KBM-7 (cell line): ENCODE results near the gene IL9R.
"Not testable (repeated sequence)": the region's sequence is repeated elsewhere in the genome, so short reads cannot be mapped to it uniquely, and the experiment has no call there.

ENCODE experiments used
- DNase-seq: peaks from one replicate; pipeline ENCODE4 v3.0.0-alpha.2; 2015
- in situ Hi-C: fragments of 300-500 bp; cut with MboI; formaldehyde crosslinking; loops from 2 replicates; pipeline ENCODE4 v1.14.3; 2020; ENCODE audit warnings: low sequenced_read_pairs, low pct_unique_long_range_greater_than_20kb, mixed read lengths

IL9R gene

GRCh38 chrX:155993421-155993820 is 4.1 kb upstream of the IL9R start:
- in situ Hi-C loops, result no loop called here

GRCh38 chrX:155995321-155995875 is 2.1 kb upstream of the IL9R start:
- DNase-seq, result no peak
- in situ Hi-C loops, result no loop called here

More at GRCh38 chrX:155993421-155993820, 4.1 kb upstream of the IL9R start:
- no peak for DNase-seq

- no peak for DNase-seq
- in situ Hi-C loops, result no loop called here
Observed at GRCh38 chrX:155998116-155998515, 620 bp downstream of the IL9R start.

GRCh38 chrX:155998761-155999510 is 1.4 kb downstream of the IL9R start:
- in situ Hi-C loops, result no loop called here
- DNase-seq, result no peak

- DNase-seq, in situ Hi-C loops: not testable (repeated sequence)
Observed at GRCh38 chrX:155999751-156000150, 2.3 kb downstream of the IL9R start.

- in situ Hi-C loops, result no loop called here
- peak; percentile 81 for DNase-seq
Observed at GRCh38 chrX:156000361-156000926, 2.9 kb downstream of the IL9R start.

GRCh38 chrX:156001001-156001666 is 3.6 kb downstream of the IL9R start:
- DNase-seq, result peak; percentile 73
- in situ Hi-C loops, result no loop called here

GRCh38 chrX:156001667-156002021 is 4.1 kb downstream of the IL9R start:
- DNase-seq, result peak; percentile 99

GRCh38 chrX:156002507-156002906 is 5.0 kb downstream of the IL9R start:
- DNase-seq, result no peak

More at GRCh38 chrX:156001667-156002021, 4.1 kb downstream of the IL9R start:
- in situ Hi-C loops, result no loop called here

GRCh38 chrX:156003486-156004185 is 6.1 kb downstream of the IL9R start:
- no peak for DNase-seq
- in situ Hi-C loops, result no loop called here

More at GRCh38 chrX:156002507-156002906, 5.0 kb downstream of the IL9R start:
- in situ Hi-C loops, result no loop called here

- in situ Hi-C loops, result no loop called here
- DNase-seq, result no peak
Observed at GRCh38 chrX:156004256-156004655, 6.8 kb downstream of the IL9R start.

- in situ Hi-C loops, result no loop called here
Observed at GRCh38 chrX:156004740-156005139, 7.2 kb downstream of the IL9R start.

GRCh38 chrX:156005144-156005543 is 7.6 kb downstream of the IL9R start:
- in situ Hi-C loops, result no loop called here

More at GRCh38 chrX:156004740-156005139, 7.2 kb downstream of the IL9R start:
- no peak for DNase-seq

GRCh38 chrX:156006468-156006867 is 9.0 kb downstream of the IL9R start:
- in situ Hi-C loops, DNase-seq: not testable (repeated sequence)

More at GRCh38 chrX:156005144-156005543, 7.6 kb downstream of the IL9R start:
- DNase-seq, result no peak

- DNase-seq, in situ Hi-C loops: not testable (repeated sequence)
Observed at GRCh38 chrX:156008379-156008778, 10.9 kb downstream of the IL9R start.

GRCh38 chrX:156008915-156009314 is 11.4 kb downstream of the IL9R start:
- no peak for DNase-seq

GRCh38 chrX:156009691-156010090 is 12.2 kb downstream of the IL9R start:
- DNase-seq, in situ Hi-C loops: not testable (repeated sequence)

More at GRCh38 chrX:156008915-156009314, 11.4 kb downstream of the IL9R start:
- in situ Hi-C loops, result no loop called here

- in situ Hi-C loops, DNase-seq: not testable (repeated sequence)
Observed at GRCh38 chrX:156013286-156013953, 15.9 kb downstream of the IL9R start.

GRCh38 chrX:156019846-156020245 is 22.4 kb downstream of the IL9R start:
- in situ Hi-C loops, DNase-seq: not testable (repeated sequence)
